Activated naive CD8-positive, alpha-beta T cell treated with anti-CD3 and anti-CD28 coated beads, Interleukin-2, amount 10 ng/mL, durations not matched to agents 7 days and 5 days (primary cell): ENCODE results near the gene LAMA3. TPM values are rescaled to one million over a fixed set of nuclear protein-coding genes. Genes with fewer than 3 reads are reported as not detected.

Experiments
- ATAC-seq: fragments of 150-1000 bp; cut with Tn5 transposase; one replicate; pipeline ENCODE4 v1.10.0; 2021; ENCODE audit warnings: low read depth, moderate library complexity
- POLR2A ChIA-PET: fragments of 350-600 bp; sonication (Branson Sonifier 250); formaldehyde crosslinking; loops from one replicate; lab custom pipeline; 2021; ENCODE audit warnings: antibody characterized with exemption; lab: Charles Lee
- DNase-seq: peaks from one replicate; pipeline ENCODE4 v3.0.0; 2021
- H3K27ac Mint-ChIP-seq: one replicate; pipeline ENCODE4 v1.8.0; 2022; ENCODE audit warnings: mild to moderate bottlenecking, mixed read lengths
- H3K27me3 Mint-ChIP-seq: one replicate; pipeline ENCODE4 v1.8.0; 2022; ENCODE audit warnings: mild to moderate bottlenecking, moderate library complexity, mixed read lengths
- H3K36me3 Mint-ChIP-seq: one replicate; pipeline ENCODE4 v1.8.0; 2021; ENCODE audit warnings: mild to moderate bottlenecking, mixed read lengths
- H3K4me1 Mint-ChIP-seq: one replicate; pipeline ENCODE4 v1.8.0; 2021; ENCODE audit warnings: mixed read lengths
- H3K4me3 Mint-ChIP-seq: one replicate; pipeline ENCODE4 v1.8.0; 2022; ENCODE audit warnings: mild to moderate bottlenecking, moderate library complexity, mixed read lengths
- H3K9me3 Mint-ChIP-seq: one replicate; pipeline ENCODE4 v1.8.0; 2021; ENCODE audit warnings: mixed read lengths
- total RNA-seq, 2 experiments: library from RNA; stranded (reverse); gene quantifications; one replicate each; pipeline ENCODE4 v1.2.3, GENCODE V29; 2021

The LAMA3 gene
- total RNA-seq, 2 experiments from 2014 or later, result 0.14 to 0.19 TPM

DNA sequence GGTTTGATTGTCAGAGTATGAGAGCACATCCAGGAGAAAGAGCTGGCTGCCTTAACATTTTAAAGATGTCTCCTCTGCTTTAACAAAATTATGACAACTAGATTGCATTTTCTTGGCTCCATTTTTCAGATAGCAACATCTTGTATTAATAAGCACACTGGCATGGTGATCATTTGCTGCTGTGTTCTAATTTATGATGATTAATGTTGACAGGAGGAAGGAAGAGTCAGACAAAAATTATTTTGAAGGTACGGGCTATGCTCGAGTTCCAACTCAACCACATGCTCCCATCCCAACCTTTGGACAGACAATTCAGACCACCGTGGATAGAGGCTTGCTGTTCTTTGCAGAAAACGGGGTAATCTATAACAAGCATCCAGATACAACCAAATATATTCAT lies 227.1 kb downstream of the LAMA3 start:
- POLR2A ChIA-PET, result no interaction called here
- H3K36me3 Mint-ChIP-seq, result peaks cover 1% of the 10 kb centered on the region
- no peaks in the 10 kb centered on the region for H3K9me3 Mint-ChIP-seq
- H3K4me3 Mint-ChIP-seq, result no peak overlapping the region
- no peak overlapping the region for H3K27ac Mint-ChIP-seq
- H3K4me1 Mint-ChIP-seq, result peaks cover 17% of the 10 kb centered on the region
- no peak for ATAC-seq
- H3K27me3 Mint-ChIP-seq, result peaks cover 14% of the 10 kb centered on the region
- no peak for DNase-seq

DNA sequence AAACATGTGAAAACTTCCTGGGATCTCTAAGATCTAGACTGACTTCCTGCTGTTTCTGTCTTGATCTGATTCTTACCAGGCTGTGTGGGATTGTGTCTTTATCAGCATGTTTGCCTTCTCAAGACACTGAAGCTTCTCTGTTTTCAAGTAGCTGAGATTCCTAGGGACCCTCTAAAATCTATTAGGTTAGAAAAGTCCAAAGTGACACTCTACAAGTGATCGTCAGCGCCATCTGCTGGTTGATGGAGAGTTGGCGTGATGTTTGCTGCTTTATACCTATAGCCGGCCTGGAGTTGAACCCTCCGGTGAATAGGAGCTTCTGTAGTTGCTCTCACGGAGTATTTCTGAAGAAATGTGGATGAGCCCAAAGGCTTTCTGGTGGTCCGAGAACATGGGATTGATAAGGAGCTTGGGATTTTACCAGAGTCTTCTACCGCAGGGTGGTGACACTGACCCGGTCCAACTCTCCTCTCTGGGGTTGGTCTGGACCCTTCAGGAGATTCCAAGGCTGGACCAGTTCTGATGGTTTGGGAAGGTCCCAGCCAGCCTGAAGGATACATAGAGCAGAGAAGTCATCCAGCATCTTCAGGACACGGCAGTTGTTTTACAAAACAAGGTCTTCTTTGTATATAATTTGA lies 229.3 kb downstream of the LAMA3 start:
- Mint-ChIP-seq H3K36me3 (peaks cover 4% of the 10 kb centered on the region), H3K27ac (no peak overlapping the region), H3K4me1 (peaks cover 28% of the 10 kb centered on the region), H3K27me3 (peaks cover 11% of the 10 kb centered on the region), H3K4me3 (no peak overlapping the region), H3K9me3 (peaks cover 3% of the 10 kb centered on the region)
- ATAC-seq (peak; percentile 79), DNase-seq (peak; percentile 75)
- POLR2A ChIA-PET, result interaction anchor here (1.2 to 1.4 kb wide), 2 partner anchors 90 to 92 kb away, joined by 3 read pairs; no protein-coding TSS in a partner anchor

DNA sequence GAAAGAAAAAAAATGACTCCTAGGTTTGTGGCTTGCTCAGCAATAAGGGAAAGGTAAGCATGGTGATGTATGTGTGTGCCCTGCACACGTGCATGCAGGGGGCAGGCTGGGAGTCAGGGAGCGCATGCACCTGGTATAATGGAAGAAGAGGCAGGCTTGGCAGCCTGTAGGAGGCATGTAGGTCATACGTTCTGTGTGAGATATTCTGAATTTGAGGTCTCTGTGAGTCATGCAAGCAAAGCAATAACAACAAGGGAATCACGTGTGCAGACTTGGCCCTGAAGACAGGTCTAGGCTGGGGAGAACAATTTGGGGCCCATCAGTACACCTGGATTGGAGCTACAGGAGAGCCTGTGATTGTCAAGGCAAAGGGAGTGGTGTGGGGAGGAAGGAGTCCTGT lies 230.8 kb downstream of the LAMA3 start:
- Mint-ChIP-seq H3K27me3 (peaks cover 11% of the 10 kb centered on the region), H3K36me3 (peaks cover 4% of the 10 kb centered on the region), H3K9me3 (peaks cover 3% of the 10 kb centered on the region), H3K4me1 (peaks cover 28% of the 10 kb centered on the region), H3K4me3 (no peak overlapping the region), H3K27ac (no peak overlapping the region)
- POLR2A ChIA-PET, result interaction anchor here (0.7 kb wide), 1 partner anchor 523 kb away, joined by 3 read pairs; no protein-coding TSS in a partner anchor
- no peak for DNase-seq
- peak; percentile 29 for ATAC-seq

DNA sequence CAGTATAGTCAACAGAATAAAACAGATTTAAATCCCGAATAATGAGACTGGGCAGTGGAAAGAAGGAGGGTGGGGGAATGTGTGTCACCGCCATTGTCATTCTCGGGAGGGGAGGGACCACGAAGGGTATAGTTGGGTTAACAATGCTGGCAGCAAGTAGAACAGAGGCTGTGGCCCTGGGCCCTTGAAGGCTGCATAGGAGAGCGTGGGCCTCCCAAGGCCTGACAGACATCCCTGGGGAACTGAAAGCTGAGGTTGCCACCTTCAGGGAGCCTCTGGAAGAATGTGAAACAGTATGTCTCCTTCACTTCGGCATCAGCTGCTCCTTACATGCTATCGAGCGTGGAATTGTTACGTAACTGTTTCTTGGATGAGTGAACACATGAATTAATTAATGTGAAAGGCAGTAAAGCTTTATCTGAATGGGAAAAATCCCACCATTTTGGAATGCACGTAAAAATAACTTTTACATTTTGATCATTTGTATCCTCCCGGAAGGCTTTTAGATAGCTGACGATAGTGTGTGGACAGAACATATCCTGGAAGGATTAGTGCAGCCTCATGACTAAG lies 232.5 kb downstream of the LAMA3 start:
- Mint-ChIP-seq H3K9me3 (peaks cover 3% of the 10 kb centered on the region), H3K4me1 (peaks cover 28% of the 10 kb centered on the region), H3K36me3 (peaks cover 4% of the 10 kb centered on the region), H3K27ac (no peak overlapping the region), H3K4me3 (no peak overlapping the region), H3K27me3 (peaks cover 8% of the 10 kb centered on the region)
- ATAC-seq (no peak), DNase-seq (no peak)
- POLR2A ChIA-PET, result no interaction called here

DNA sequence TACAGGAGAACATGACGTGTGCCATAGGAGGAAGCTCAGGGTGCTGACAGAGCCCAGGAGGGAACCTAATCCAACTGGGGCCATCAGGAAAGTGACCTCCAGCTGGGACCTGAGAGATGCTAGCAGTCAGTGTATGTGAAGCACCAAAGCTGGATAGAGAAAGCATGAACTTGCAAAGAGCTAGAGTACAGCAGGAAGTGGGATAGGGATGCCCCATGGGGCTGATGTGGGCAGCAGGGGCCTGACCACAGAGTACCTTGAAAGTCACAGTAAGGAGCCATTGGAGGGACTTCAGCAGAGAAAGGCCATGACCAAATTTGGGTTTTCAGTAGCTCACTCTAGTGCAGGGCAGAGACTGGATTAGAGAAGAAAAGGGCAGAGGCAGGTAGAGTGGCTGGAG lies 233.7 kb downstream of the LAMA3 start:
- Mint-ChIP-seq H3K4me3 (no peak overlapping the region), H3K9me3 (peaks cover 3% of the 10 kb centered on the region), H3K36me3 (peaks cover 4% of the 10 kb centered on the region), H3K27me3 (peaks cover 7% of the 10 kb centered on the region), H3K27ac (peak overlapping the region; percentile 51), H3K4me1 (peaks cover 28% of the 10 kb centered on the region)
- ATAC-seq, result peak; percentile 40
- POLR2A ChIA-PET, result no interaction called here
- no peak for DNase-seq

DNA sequence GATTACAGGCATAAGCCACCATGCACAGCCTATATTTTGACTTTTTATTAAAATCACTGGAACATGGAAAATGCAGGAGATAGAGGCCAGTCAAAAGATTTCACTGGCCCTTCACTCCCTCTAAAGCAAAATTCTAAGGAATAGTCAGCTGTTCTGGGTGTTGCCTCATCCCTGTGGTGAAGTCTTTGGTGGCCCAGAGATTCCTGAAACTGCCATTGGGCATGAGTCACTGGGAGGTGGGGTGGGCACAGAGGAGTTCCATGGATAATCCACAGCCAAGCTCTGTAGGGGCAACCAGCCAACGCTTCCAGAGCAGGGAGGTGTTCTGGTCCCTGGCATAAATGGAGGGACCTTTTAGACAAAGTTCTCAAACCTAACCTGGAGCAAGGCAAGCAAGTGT lies 235.6 kb downstream of the LAMA3 start:
- Mint-ChIP-seq H3K9me3 (peaks cover 3% of the 10 kb centered on the region), H3K27me3 (peaks cover 3% of the 10 kb centered on the region), H3K4me3 (no peak overlapping the region), H3K27ac (no peak overlapping the region), H3K36me3 (peaks cover 4% of the 10 kb centered on the region), H3K4me1 (peaks cover 29% of the 10 kb centered on the region)
- ATAC-seq, result no peak
- POLR2A ChIA-PET, result no interaction called here
- no peak for DNase-seq

DNA sequence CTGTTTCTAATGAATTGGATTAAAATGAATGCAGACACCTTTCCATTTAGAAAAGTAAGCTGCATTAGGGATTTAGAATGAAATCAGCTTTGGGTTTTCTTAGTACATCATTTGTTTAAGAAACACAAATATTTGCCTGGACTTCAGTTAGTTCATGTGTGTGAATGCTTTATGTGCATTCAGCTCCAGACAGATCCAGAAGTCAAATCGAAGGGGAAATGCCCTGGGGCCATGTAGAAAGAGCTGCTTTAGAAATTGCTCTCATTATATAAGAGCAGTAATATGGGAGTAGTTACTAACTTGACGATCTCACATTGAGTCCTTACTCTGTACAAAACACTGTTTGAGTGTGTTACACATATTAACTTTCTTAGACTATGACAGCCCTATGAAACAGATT lies 237.3 kb downstream of the LAMA3 start:
- H3K27me3 Mint-ChIP-seq, result peaks cover 2% of the 10 kb centered on the region
- H3K27ac Mint-ChIP-seq, result no peak overlapping the region
- no peak overlapping the region for H3K4me3 Mint-ChIP-seq
- peaks cover 31% of the 10 kb centered on the region for H3K4me1 Mint-ChIP-seq
- POLR2A ChIA-PET, result interaction anchor here (0.5 to 1.0 kb wide), 3 partner anchors 13 to 219 kb away, joined by 3 read pairs; no protein-coding TSS in a partner anchor
- no peak for DNase-seq
- H3K36me3 Mint-ChIP-seq, result peaks cover 4% of the 10 kb centered on the region
- ATAC-seq, result no peak
- peaks cover 3% of the 10 kb centered on the region for H3K9me3 Mint-ChIP-seq

DNA sequence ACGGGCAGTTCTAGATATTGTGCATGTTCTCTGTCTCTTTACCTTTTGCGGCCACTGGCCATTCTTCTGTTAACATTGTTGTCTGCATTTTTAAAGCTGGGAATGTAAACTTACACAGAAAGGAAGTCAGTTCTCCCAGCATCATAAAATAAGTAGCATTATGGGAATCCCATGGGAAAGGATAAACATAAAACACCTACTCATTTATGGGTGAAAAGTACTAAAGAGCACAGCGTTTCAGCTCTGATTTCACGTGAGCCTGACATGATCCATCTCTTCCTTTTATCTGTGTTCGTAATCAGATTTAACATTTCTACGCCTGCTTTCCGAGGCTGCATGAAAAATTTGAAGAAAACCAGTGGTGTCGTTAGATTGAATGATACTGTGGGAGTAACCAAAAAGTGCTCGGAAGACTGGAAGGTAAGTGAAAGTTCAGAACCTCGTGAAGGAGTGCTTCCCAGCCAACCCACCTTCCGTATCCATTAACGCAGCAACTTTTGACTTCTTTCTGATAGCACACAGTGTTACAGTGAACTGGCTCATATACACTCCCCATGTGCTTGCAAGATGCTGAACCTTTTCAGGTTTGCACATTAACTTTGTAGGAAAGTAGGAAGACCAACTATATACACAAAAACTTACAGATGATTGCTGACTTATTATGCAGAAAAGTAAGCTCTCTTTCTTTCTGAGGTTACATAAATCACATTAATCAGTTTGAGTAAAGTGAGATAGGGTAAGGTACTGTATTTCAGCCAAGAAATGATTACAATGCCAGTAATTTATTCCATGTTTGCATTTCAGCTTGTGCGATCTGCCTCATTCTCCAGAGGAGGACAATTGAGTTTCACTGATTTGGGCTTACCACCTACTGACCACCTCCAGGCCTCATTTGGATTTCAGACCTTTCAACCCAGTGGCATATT lies 238.8 kb downstream of the LAMA3 start:
- peaks cover 24% of the 10 kb centered on the region for H3K4me1 Mint-ChIP-seq
- DNase-seq, result no peak
- POLR2A ChIA-PET, result interaction anchor here (0.5 to 1.5 kb wide), 2 partner anchors 86 to 94 kb away, joined by 5 to 7 read pairs; partner anchors contain the start of gene TTC39C
- peaks cover 2% of the 10 kb centered on the region for H3K27me3 Mint-ChIP-seq
- no peak for ATAC-seq
- no peak overlapping the region for H3K27ac Mint-ChIP-seq
- H3K4me3 Mint-ChIP-seq, result no peak overlapping the region
- peaks cover 2% of the 10 kb centered on the region for H3K9me3 Mint-ChIP-seq
- H3K36me3 Mint-ChIP-seq, result peaks cover 3% of the 10 kb centered on the region

DNA sequence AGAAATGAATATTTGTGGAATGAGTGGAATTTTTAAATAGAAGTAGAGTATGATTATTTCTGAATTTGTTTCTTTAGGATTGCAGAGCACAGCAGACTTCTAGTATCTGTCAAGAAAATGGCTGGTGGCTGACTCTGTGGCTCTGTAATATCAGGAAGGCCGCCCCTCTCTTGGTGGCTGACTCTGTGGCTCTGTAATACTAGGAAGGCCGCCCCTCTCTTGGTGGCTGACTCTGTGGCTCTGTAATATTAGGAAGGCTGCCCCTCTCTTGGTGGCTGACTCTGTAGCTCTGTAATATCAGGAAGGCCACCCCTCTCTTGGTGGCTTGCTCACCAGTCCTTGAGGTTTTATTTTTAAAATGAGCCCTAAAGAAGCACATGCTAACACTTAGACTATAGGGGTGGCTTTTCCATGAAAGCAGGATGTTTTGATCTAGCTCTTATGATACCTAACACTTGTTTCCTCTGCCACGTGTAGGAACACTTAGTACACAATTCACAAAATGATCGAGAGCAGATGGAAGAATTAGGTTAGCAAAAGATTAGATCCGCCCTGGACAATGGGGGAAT lies 240.2 kb downstream of the LAMA3 start:
- POLR2A ChIA-PET, result interaction anchor here (1.0 to 1.5 kb wide), 3 partner anchors 9 to 85 kb away, joined by 3 to 5 read pairs (median 5); partner anchors contain the start of gene TTC39C

DNA sequence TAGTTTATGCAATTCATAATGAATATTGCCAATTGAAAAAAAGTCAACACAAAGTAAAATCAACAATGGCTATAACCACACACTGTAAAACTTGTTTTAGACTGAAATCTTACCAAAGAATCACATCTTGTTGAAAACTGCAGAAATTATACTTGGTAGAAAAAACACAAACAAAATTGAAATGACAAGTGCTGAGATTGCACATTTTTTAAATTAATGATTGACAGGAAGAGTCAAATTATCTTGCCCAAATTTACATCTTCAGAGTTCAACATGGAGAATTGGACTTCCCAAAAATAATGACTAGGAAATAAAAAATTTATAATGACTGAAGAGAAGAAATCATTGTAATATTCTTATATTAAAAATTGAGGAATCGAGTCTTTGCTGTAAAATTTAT lies 240.7 kb downstream of the LAMA3 start:
- Mint-ChIP-seq H3K27ac (peak overlapping the region; percentile 89), H3K4me1 (peaks cover 30% of the 10 kb centered on the region)
- no peak for DNase-seq

More for the DNA sequence above, 240.2 kb downstream of the LAMA3 start:
- peaks cover 1% of the 10 kb centered on the region for H3K36me3 Mint-ChIP-seq
- H3K9me3 Mint-ChIP-seq, result no peaks in the 10 kb centered on the region
- peak overlapping the region; percentile 43 for H3K4me3 Mint-ChIP-seq
- H3K4me1 Mint-ChIP-seq, result peaks cover 25% of the 10 kb centered on the region
- DNase-seq, result peak; percentile 52
- peaks cover 2% of the 10 kb centered on the region for H3K27me3 Mint-ChIP-seq
- peak overlapping the region; percentile 89 for H3K27ac Mint-ChIP-seq
- ATAC-seq, result peak; percentile 91

DNA sequence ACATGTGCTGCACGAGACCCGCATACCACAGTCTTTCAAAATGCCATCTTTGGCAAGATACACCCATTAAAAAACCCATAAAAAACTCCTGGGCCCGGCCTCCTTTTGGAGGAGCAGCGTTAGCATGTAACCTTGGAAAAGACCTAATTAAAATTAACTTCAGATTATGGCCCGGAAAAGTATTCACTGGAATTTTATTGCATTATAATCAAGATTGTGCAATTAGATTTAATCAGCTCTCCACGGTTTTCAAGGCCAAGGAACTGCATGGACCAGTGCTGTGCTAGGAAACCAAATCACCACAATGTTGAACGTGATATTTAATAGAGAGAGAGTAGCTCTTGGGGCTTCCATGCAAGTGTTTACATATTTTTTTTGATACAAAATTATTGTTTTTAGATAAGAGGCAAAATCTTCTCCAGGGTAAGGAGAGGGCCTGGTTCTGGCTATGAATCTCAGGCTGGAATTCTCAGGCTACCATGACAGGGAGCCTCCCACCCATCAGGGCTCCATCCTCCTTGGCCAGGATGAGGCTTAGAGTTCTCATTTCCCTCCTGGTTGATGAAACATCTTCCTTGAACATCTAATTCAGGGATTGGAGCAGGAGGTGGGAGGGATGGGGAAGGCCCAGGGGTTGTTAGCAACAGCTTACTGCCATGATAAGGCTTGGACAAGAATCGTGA lies 243.3 kb downstream of the LAMA3 start:
- no peaks in the 10 kb centered on the region for H3K9me3 Mint-ChIP-seq
- peaks cover 1% of the 10 kb centered on the region for H3K36me3 Mint-ChIP-seq
- no peak overlapping the region for H3K4me3 Mint-ChIP-seq
- DNase-seq (no peak), ATAC-seq (no peak)
- peaks cover 52% of the 10 kb centered on the region for H3K4me1 Mint-ChIP-seq
- no peak overlapping the region for H3K27ac Mint-ChIP-seq
- H3K27me3 Mint-ChIP-seq, result no peaks in the 10 kb centered on the region
- POLR2A ChIA-PET, result no interaction called here

More for the DNA sequence above, 240.7 kb downstream of the LAMA3 start:
- peaks cover 1% of the 10 kb centered on the region for H3K36me3 Mint-ChIP-seq
- POLR2A ChIA-PET, result interaction anchor here (1.0 to 1.5 kb wide), 3 partner anchors 8 to 84 kb away, joined by 3 to 5 read pairs (median 5); partner anchors contain the start of gene TTC39C
- no peaks in the 10 kb centered on the region for H3K9me3 Mint-ChIP-seq
- no peak overlapping the region for H3K4me3 Mint-ChIP-seq
- ATAC-seq, result no peak
- H3K27me3 Mint-ChIP-seq, result peaks cover 2% of the 10 kb centered on the region

DNA sequence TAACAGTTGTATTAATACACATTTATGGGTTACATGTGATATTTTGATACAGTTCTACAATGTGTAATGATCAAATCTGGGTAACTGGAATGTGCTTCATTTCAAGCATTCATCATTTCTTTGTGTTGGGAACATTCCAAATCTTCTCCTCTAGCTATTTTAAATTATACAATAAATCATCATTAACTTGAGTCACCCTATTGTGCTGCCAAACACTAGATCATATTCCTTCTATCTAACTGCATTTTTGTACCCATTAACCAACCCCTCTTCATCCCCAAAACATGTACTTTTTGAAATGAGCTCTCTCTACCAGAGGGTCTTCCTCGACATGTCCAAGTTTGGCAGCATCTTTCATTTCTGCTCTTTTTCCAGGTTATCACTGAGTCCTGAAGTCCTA lies 244.2 kb downstream of the LAMA3 start:
- H3K4me3 Mint-ChIP-seq, result no peak overlapping the region

More for the DNA sequence above, 244.2 kb downstream of the LAMA3 start:
- no peak overlapping the region for H3K27ac Mint-ChIP-seq
- peaks cover 1% of the 10 kb centered on the region for H3K36me3 Mint-ChIP-seq
- DNase-seq, result no peak
- no peaks in the 10 kb centered on the region for H3K27me3 Mint-ChIP-seq
- no peak for ATAC-seq
- H3K9me3 Mint-ChIP-seq, result no peaks in the 10 kb centered on the region
- POLR2A ChIA-PET, result interaction anchor here (1.2 to 1.3 kb wide), 2 partner anchors 60 to 77 kb away, joined by 3 to 4 read pairs; no protein-coding TSS in a partner anchor
- peaks cover 54% of the 10 kb centered on the region for H3K4me1 Mint-ChIP-seq
